Adrenal gland (tissue), 12 donors: ENCODE data around the gene WNT7B. TPM values are rescaled to one million over a fixed set of nuclear protein-coding genes. Genes with fewer than 3 reads are reported as not detected.

Source experiments
- DNase-seq, 7 donors: peaks; one replicate each; pipeline ENCODE4 v3.0.0-alpha.2; 2019 to 2020
- H3K27ac ChIP-seq, 5 donors: fragments of 200-600 bp; sonication (generic) in 4 of 5; 1 replicate in 3 of 5; 2 replicates in 2 of 5; pipeline versions ENCODE4 v1.5.1 to v1.8.0; 2016 to 2020; ENCODE audit warnings: mild to moderate bottlenecking in 1 of 5
- H3K27me3 ChIP-seq: fragments of 200-600 bp; 2 replicates; pipeline ENCODE4 v1.8.0; 2021
- H3K36me3 ChIP-seq, 2 donors: fragments of 200-600 bp; replicated peaks in 1 of 2; 1 replicate in 1 of 2; 2 replicates in 1 of 2; pipeline versions ENCODE4 v1.5.1 to v1.8.0; 2018 to 2022
- H3K4me1 ChIP-seq, 2 donors: fragments of 200-600 bp; replicated peaks in 1 of 2; 1 replicate in 1 of 2; 2 replicates in 1 of 2; pipeline versions ENCODE4 v1.5.1 to v1.8.0; 2018 to 2021
- H3K4me3 ChIP-seq, 4 donors: fragments of 200-600 bp; sonication (generic) in 3 of 4; one replicate each; pipeline ENCODE4 v1.5.1; 2016 to 2018
- H3K9me3 ChIP-seq, 3 donors: fragments of 200-600 bp; sonication (generic) in 1 of 3; replicated peaks in 1 of 3; 1 replicate in 2 of 3; 2 replicates in 1 of 3; pipeline versions ENCODE4 v1.5.1 to v1.8.0; 2016 to 2021
- POLR2A ChIP-seq, 2 donors: fragments of 450-650 bp; IDR thresholded peaks; one replicate each; pipeline ENCODE4 v1.6.1; 2017; ENCODE audit warnings: antibody characterized with exemption in 2 of 2, mild to moderate bottlenecking in 2 of 2, moderate library complexity in 1 of 2
- WGBS, 4 donors: extraction: QIAGEN DNeasy Blood & Tissue Kit in 2 of 4; methylation state at CpG; one replicate each; pipeline versions ENCODE4 v1.1.5 to v1.1.7; 2013 to 2017; 5-methylcytosine and 5-hydroxymethylcytosine counted together
- intact Hi-C, 2 donors: fragments of 100-400 bp; cut with DNase I; formaldehyde crosslinking; loops; one replicate each; pipeline versions ENCODE4 v1.14.1 to v1.15.0; 2022 to 2023
- polyA plus RNA-seq, 3 donors: library from polyadenylated mRNA; stranded (reverse); fragments of 200-250 nt in 2 of 3; fragments of 350-450 nt in 1 of 3; fragmentation: Illumina TruSeq in 1 of 3; extraction: RNeasy Lipid Tissue Mini Kit (QIAGEN cat#74804) in 1 of 3; gene quantifications; one replicate each; pipeline ENCODE4 v1.2.3, GENCODE V29; 2013 to 2014
- total RNA-seq, 9 donors: library from RNA; depleted of rRNA in 4 of 9; stranded (reverse); fragments of >200 nt in 4 of 9; fragments of 120-200 nt in 1 of 9; fragmentation: NEBNext Ultra II Directional in 1 of 9; extraction: Animal tissue kit (Norgen Biotek cat#: 25700) in 1 of 9; gene quantifications; one replicate each; pipeline versions ENCODE4 v1.1.0 to v1.2.4, GENCODE V29; 2013 to 2023
- TF ChIP-seq, protein P1 (sequence below), 6 experiments: fragments of 450-650 bp in 4 of 6; fragments of 200-600 bp in 2 of 6; sonication (generic) in 1 of 6; IDR thresholded peaks; 1 replicate in 5 of 6; 2 replicates in 1 of 6; pipeline versions ENCODE4 v1.5.1 to v1.8.0; 2016 to 2021; ENCODE audit warnings: antibody characterized with exemption in 6 of 6, mild to moderate bottlenecking in 2 of 6, moderate library complexity in 1 of 6
- donor health status: healthy with polysubstance abuse.
- donor health status: Bipolar disorder and iron deficiency.
- donor health status: DM: yes; HTN: yes; CAD: no.
- donor health status: DM: no; HTN: no; CAD: no.
- donor health status: DM: no; HTN: no; CAD: no.
- donor health status: DM: yes; HTN: yes; CAD: no.

Gene WNT7B
- total and polyA plus RNA-seq, 12 donors, result 0.07 to 0.24 (median 0.15) TPM; not detected in 8

DNA sequence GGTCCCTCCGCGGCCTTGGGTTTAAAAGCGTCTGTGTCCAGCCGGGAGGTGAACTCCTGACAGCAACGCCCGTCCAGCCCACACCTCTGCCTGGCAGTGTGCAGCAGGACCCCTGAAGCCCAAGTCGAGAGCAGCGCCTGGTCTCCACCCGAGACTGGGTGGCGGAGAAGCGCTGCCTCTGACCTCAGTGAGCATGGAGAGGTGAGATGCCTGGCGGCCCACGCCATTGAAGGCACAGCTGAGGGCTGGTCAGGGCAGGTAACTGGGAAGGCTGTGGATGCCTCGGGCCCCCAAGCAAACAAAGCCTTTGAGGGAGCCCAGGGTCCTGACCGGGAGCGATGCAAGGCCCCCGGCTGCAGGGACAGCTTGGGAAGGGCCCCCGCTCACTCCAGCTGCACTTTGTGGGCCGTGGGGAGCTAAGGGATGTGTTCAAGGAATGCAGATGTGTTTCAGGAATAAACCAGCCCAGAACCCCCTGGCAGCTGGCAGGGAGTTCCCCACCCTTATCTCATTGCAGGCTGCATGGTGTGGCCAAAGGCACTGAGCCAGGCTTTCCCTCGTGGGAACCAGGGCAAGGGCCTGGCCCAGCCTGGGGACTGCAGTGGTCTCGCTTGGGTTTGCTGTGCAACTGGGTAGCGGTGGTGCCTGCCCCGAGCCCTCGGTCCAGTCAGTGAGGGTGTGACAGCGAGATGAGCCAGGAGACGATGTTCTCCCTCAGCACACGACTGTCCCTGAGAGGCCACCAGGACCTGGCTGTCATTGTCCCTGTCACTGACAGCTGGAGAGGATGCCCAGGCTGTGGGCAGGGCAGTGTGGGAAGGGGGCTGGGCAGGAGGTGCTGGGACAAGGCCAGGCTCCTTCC is 92.5 kb downstream of the WNT7B start:
- peak in 1 of 7 donors; percentile 4 for DNase-seq
- 67 to 79% (median 69%) methylated on average over 15 to 27 of the region's 27 CpGs for WGBS, 4 donors

DNA sequence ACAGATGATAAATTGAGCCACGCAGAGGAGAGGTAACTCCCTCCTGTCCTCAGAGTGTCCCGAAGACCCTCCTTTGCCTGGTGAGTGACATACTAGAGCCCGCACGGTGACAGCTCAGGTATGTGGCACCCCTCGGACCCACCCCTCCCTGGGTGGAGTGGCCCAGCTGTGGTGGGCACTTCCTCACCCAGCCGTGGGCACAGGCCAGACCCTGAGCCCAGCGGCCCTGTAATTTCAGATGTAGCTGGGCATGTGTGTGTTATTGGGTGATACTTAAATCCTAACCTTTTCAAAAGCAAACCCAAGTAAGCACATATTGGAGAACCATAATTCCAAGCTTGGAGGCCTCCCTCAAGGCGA is 93.2 kb downstream of the WNT7B start:
- H3K4me1 ChIP-seq, result peaks cover 0 to 4% of the 10 kb centered on the region in 2 donors
- DNase-seq, result peak in 1 of 7 donors; percentile 2
- no peak overlapping the region for H3K27ac ChIP-seq
- intact Hi-C loops, result no loop called here
- peaks cover 36% of the 10 kb centered on the region for H3K27me3 ChIP-seq
- no peaks in the 10 kb centered on the region for H3K9me3 ChIP-seq
- 82 to 89% (median 86%) methylated on average over 4 to 8 of the region's 8 CpGs for WGBS, 4 donors
- H3K4me3 ChIP-seq, result no peak overlapping the region
- H3K36me3 ChIP-seq, result no peaks in the 10 kb centered on the region
- TF ChIP-seq POLR2A (IDR thresholded peaks at IDR 0.05), result no peak
- TF ChIP-seq, protein P1, sequence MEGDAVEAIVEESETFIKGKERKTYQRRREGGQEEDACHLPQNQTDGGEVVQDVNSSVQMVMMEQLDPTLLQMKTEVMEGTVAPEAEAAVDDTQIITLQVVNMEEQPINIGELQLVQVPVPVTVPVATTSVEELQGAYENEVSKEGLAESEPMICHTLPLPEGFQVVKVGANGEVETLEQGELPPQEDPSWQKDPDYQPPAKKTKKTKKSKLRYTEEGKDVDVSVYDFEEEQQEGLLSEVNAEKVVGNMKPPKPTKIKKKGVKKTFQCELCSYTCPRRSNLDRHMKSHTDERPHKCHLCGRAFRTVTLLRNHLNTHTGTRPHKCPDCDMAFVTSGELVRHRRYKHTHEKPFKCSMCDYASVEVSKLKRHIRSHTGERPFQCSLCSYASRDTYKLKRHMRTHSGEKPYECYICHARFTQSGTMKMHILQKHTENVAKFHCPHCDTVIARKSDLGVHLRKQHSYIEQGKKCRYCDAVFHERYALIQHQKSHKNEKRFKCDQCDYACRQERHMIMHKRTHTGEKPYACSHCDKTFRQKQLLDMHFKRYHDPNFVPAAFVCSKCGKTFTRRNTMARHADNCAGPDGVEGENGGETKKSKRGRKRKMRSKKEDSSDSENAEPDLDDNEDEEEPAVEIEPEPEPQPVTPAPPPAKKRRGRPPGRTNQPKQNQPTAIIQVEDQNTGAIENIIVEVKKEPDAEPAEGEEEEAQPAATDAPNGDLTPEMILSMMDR (IDR thresholded peaks at IDR 0.05), result no peak

More for the DNA sequence above, 92.5 kb downstream of the WNT7B start:
- H3K36me3 ChIP-seq, result no peaks in the 10 kb centered on the region
- intact Hi-C loops, result no loop called here
- H3K4me1 ChIP-seq, result peaks cover 0 to 4% of the 10 kb centered on the region in 2 donors
- TF ChIP-seq, protein P1 (IDR thresholded peaks at IDR 0.05), result no peak
- TF ChIP-seq POLR2A (IDR thresholded peaks at IDR 0.05), result no peak
- no peaks in the 10 kb centered on the region for H3K9me3 ChIP-seq
- peaks cover 42% of the 10 kb centered on the region for H3K27me3 ChIP-seq
- H3K27ac ChIP-seq, result no peak overlapping the region
- H3K4me3 ChIP-seq, result no peak overlapping the region

DNA sequence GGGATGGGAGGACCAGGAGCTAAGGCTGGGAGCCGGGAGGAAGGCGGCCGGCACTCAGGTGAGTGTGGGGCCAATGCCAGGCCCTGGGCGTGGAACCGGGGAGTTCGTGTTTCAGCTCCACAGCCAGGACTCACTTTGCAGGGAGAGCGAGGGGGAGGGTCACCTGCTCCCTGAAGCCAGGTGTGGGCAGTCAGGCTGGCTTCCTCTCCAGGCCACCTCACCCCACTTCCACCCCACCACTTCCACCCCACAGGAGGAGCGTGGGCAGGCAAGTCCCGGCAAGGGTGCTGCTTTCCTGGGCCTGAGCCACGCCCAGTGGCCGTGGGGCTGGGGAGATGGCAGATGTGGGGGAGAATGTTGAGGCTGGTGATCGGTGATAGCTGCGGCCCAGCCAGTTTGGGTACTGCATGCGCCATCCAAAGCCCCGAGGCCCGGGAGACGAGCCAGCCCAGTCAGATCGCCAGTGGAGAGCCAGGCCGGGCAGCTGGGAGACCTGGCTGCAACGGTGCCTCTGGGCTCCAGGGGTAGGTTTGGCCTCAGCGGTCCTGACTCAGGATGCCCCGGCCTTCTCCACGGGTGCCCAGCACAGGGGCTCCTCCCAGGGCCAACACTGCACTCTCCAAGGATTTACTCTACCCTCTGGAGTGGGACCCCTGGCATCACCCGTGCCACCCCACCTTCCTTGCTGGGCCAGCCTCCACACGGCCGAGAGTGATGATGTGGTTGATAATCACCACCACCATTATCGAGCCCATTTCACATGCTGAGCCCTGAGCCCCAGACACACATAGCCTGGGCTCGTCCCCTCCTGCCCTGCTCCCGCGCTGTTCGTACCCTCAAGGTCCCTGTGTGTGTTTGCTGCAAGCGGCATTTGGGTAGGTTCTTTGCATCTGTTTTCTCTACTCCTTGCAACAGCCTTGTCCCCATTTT is 93.8 kb downstream of the WNT7B start:
- intact Hi-C loops, result no loop called here
- 78 to 85% (median 82%) methylated on average over 17 to 32 of the region's 32 CpGs for WGBS, 4 donors
- Histone ChIP-seq H3K27ac (no peak overlapping the region), H3K36me3 (no peaks in the 10 kb centered on the region), H3K4me1 (peaks cover 0 to 4% of the 10 kb centered on the region in 2 donors), H3K9me3 (no peaks in the 10 kb centered on the region), H3K27me3 (peaks cover 36% of the 10 kb centered on the region), H3K4me3 (no peak overlapping the region)
- peak in 1 of 7 donors; percentile 3 for DNase-seq
- TF ChIP-seq, protein P1 (IDR thresholded peaks at IDR 0.05), result no peak
- TF ChIP-seq POLR2A (IDR thresholded peaks at IDR 0.05), result no peak

DNA sequence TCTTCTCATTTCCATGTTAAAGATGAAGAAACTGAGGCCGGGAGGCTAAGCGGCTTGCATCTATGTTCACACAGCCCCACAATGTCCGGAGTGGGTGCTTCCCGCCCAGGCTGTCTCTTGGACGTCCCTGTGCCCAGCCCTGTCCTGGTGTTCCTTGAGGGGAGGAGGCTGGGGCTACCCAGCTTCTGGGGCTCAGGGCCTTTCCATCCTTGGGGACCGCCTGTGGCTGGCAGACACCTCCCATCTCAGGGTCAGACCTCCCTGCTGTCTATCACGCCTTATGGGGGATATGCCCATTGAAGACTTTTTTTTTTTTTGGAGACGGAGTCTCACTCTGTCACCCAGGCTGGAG is 95.5 kb downstream of the WNT7B start:
- peak in 1 of 7 donors; percentile 5 for DNase-seq
- peaks cover 36% of the 10 kb centered on the region for H3K27me3 ChIP-seq
- 67 to 83% (median 67%) methylated on average over 4 to 8 of the region's 8 CpGs for WGBS, 4 donors
- no peak overlapping the region for H3K4me3 ChIP-seq
- H3K36me3 ChIP-seq, result no peaks in the 10 kb centered on the region
- peaks cover 0 to 4% of the 10 kb centered on the region in 2 donors for H3K4me1 ChIP-seq
- no peaks in the 10 kb centered on the region for H3K9me3 ChIP-seq
- intact Hi-C loops, result no loop called here
- no peak overlapping the region for H3K27ac ChIP-seq
- no peak for TF ChIP-seq POLR2A (IDR thresholded peaks at IDR 0.05)
- TF ChIP-seq, protein P1 (IDR thresholded peaks at IDR 0.05), result no peak
